ENCODE data around the gene PPIA.
A peak's percentile ranks its signal among the peaks of the same experiment; 100 is the strongest.
"Not testable (repeated sequence)": the region's sequence is repeated elsewhere in the genome, so short reads cannot be mapped to it uniquely, and the experiment has no call there.

PPIA gene

GRCh38 chr7:44827567-44827966 is 31.1 kb downstream of the PPIA start:
- no peak for DNase-seq (ENCODE audit: low read depth in 2 of 2)

GRCh38 chr7:44838751-44839150 is 42.3 kb downstream of the PPIA start:
- no peak for DNase-seq (ENCODE audit: low read depth in 2 of 2)

- DNase-seq (ENCODE audit: low read depth in 2 of 2), result not testable (repeated sequence)
Observed at GRCh38 chr7:44842675-44843074, 46.2 kb downstream of the PPIA start.

GRCh38 chr7:44843440-44843839 is 47.0 kb downstream of the PPIA start:
- DNase-seq (ENCODE audit: low read depth in 2 of 2), result not testable (repeated sequence)

- DNase-seq (ENCODE audit: low read depth in 2 of 2), result no peak
Observed at GRCh38 chr7:44845451-44845850, 49.0 kb downstream of the PPIA start.

GRCh38 chr7:44846390-44846789 is 49.9 kb downstream of the PPIA start:
- not testable (repeated sequence) for DNase-seq (ENCODE audit: low read depth in 2 of 2)

- no peak for DNase-seq (ENCODE audit: low read depth in 2 of 2)
Observed at GRCh38 chr7:44846816-44847508, 50.5 kb downstream of the PPIA start.

GRCh38 chr7:44847509-44847919 is 51.0 kb downstream of the PPIA start:
- DNase-seq (ENCODE audit: low read depth in 2 of 2), result peak; percentile 64 to 75

- peak; percentile 99 to 100 for DNase-seq (ENCODE audit: low read depth in 2 of 2)
Observed at GRCh38 chr7:44847920-44848634, 51.6 kb downstream of the PPIA start, which contains the start of gene H2AZ2. Gene H2AZ2 (minus strand): TSS chr7:44848087. CDS start chr7:44847971, 116 bp downstream.

- no peak for DNase-seq (ENCODE audit: low read depth in 2 of 2)
Observed at GRCh38 chr7:44849259-44849884, 52.9 kb downstream of the PPIA start.

- no peak for DNase-seq (ENCODE audit: low read depth in 2 of 2)
Observed at GRCh38 chr7:44849885-44850544, 53.5 kb downstream of the PPIA start.

- no peak for DNase-seq (ENCODE audit: low read depth in 2 of 2)
Observed at GRCh38 chr7:44852590-44852989, 56.1 kb downstream of the PPIA start.

Measured in stimulated activated CD8-positive, alpha-beta memory T cell treated with anti-CD3 and anti-CD28 coated beads, Interleukin-15, amount 100 ng/mL, for 4 hours (primary cell).